Natural killer cell (primary cell): Measurements from ENCODE around the gene MYADML2. TPM values are rescaled to one million over a fixed set of nuclear protein-coding genes. Genes with fewer than 3 reads are reported as not detected.

Source experiments
- ATAC-seq, 3 donors: fragments of 150-1000 bp in 2 of 3; fragments of 200-7000 bp in 1 of 3; cut with Tn5 transposase; 1 replicate in 1 of 3; 2 replicates in 2 of 3; pipeline ENCODE4 v1.10.0; 2021; ENCODE audit warnings: mild to moderate bottlenecking in 2 of 3, moderate library complexity in 2 of 3
- DNase-seq, 2 donors: peaks; one replicate each; pipeline versions ENCODE4 v3.0.0 to v3.0.0-alpha.2; 2013 to 2021; ENCODE audit warnings: mixed read lengths in 1 of 2
- H3K27ac ChIP-seq: one replicate; pipeline ENCODE4 v1.5.1; 2013; ENCODE audit warnings: mild to moderate bottlenecking, low read length
- H3K27me3 ChIP-seq: one replicate; pipeline ENCODE4 v1.6.1; 2013; ENCODE audit warnings: low read length; ENCODE audit not compliant: control insufficient read depth, insufficient read depth
- H3K36me3 ChIP-seq: one replicate; pipeline ENCODE4 v1.6.1; 2013; ENCODE audit warnings: low read length; ENCODE audit not compliant: control insufficient read depth, insufficient read depth
- H3K4me1 ChIP-seq: one replicate; pipeline ENCODE4 v1.6.1; 2013; ENCODE audit warnings: low read length; ENCODE audit not compliant: control insufficient read depth, insufficient read depth
- H3K4me3 ChIP-seq: one replicate; pipeline ENCODE4 v1.5.1; 2013; ENCODE audit warnings: low read length
- H3K9me3 ChIP-seq: one replicate; pipeline ENCODE4 v1.6.1; 2013; ENCODE audit warnings: low read length; ENCODE audit not compliant: control insufficient read depth, insufficient read depth
- H3K27ac Mint-ChIP-seq, 2 donors: one replicate each; pipeline ENCODE4 v1.8.0; 2022; ENCODE audit warnings: mild to moderate bottlenecking in 2 of 2, mixed read lengths in 2 of 2, moderate library complexity in 1 of 2
- H3K27me3 Mint-ChIP-seq, 2 donors: one replicate each; pipeline ENCODE4 v1.8.0; 2022; ENCODE audit warnings: low read depth in 2 of 2, mixed read lengths in 2 of 2
- H3K36me3 Mint-ChIP-seq: one replicate; pipeline ENCODE4 v1.8.0; 2022; ENCODE audit warnings: mixed read lengths
- H3K4me1 Mint-ChIP-seq, 2 donors: one replicate each; pipeline ENCODE4 v1.8.0; 2022; ENCODE audit warnings: mixed read lengths in 2 of 2
- H3K4me3 Mint-ChIP-seq: one replicate; pipeline ENCODE4 v1.8.0; 2022; ENCODE audit warnings: mild to moderate bottlenecking, moderate library complexity, mixed read lengths
- H3K9me3 Mint-ChIP-seq, 2 donors: one replicate each; pipeline ENCODE4 v1.8.0; 2022; ENCODE audit warnings: mixed read lengths in 2 of 2
- CTCF ChIP-seq: fragments of 200-600 bp; IDR thresholded peaks from one replicate; pipeline ENCODE4 v1.8.0; 2022; ENCODE audit warnings: antibody characterized with exemption
- WGBS: methylation state at CpG from one replicate; pipeline ENCODE4 v1.1.7; 2013; ENCODE audit warnings: missing lambda C conversion rate; ENCODE audit not compliant: insufficient coverage; 5-methylcytosine and 5-hydroxymethylcytosine counted together
- intact Hi-C: fragments of 100-400 bp; cut with micrococcal nuclease; formaldehyde crosslinking; loops from one replicate; pipeline ENCODE4 v1.14.2; 2022
- total RNA-seq, 4 donors: library from RNA; stranded (reverse); fragments of 120-200 nt in 1 of 4; gene quantifications; one replicate each; pipeline versions ENCODE4 v1.2.3 to v1.2.4, GENCODE V29; 2013 to 2022

The MYADML2 gene
- total RNA-seq, 3 donors from 2014 or later (not counting 1 experiment from before 2014, with no cell fraction given): not detected

- Histone ChIP-seq H3K36me3 (no peaks in the 10 kb centered on the region), H3K4me1 (peaks cover 12% of the 10 kb centered on the region), H3K27ac (no peak overlapping the region), H3K9me3 (no peaks in the 10 kb centered on the region), H3K27me3 (peaks cover 7% of the 10 kb centered on the region), H3K4me3 (no peak overlapping the region)
- Mint-ChIP-seq H3K36me3 (no peaks in the 10 kb centered on the region), H3K4me1 (peaks cover 0 to 7% of the 10 kb centered on the region in 2 donors), H3K4me3 (no peak overlapping the region), H3K9me3 (no peaks in the 10 kb centered on the region), H3K27ac (no peak overlapping the region), H3K27me3 (peaks cover 0 to 16% of the 10 kb centered on the region in 2 donors)
- WGBS: 90% methylated on average over 23 of the region's 23 CpGs
- TF ChIP-seq CTCF: no peak
- ATAC-seq (no peak), DNase-seq (no peak)
- intact Hi-C loops: no loop called here
Measured at GRCh38 chr17:81934098-81934757, 12.8 kb downstream of the MYADML2 start.

- H3K27ac Mint-ChIP-seq: no peak overlapping the region
- Histone ChIP-seq H3K9me3 (no peaks in the 10 kb centered on the region), H3K4me3 (no peak overlapping the region), H3K27ac (no peak overlapping the region), H3K36me3 (no peaks in the 10 kb centered on the region), H3K27me3 (peaks cover 14% of the 10 kb centered on the region), H3K4me1 (peaks cover 19% of the 10 kb centered on the region)
- DNase-seq (no peak), ATAC-seq (no peak)
- no peak for TF ChIP-seq CTCF
- no peaks in the 10 kb centered on the region for H3K36me3 Mint-ChIP-seq
- no peaks in the 10 kb centered on the region for H3K9me3 Mint-ChIP-seq
- WGBS: 66% methylated on average over 14 of the region's 14 CpGs
- H3K4me3 Mint-ChIP-seq: no peak overlapping the region
- peaks cover 0 to 19% of the 10 kb centered on the region in 2 donors for H3K27me3 Mint-ChIP-seq
- intact Hi-C loops: no loop called here
- peaks cover 0 to 7% of the 10 kb centered on the region in 2 donors for H3K4me1 Mint-ChIP-seq
Measured at GRCh38 chr17:81933178-81933699, 13.8 kb downstream of the MYADML2 start.

GRCh38 chr17:81932333-81932983 is 14.6 kb downstream of the MYADML2 start:
- Histone ChIP-seq H3K27ac (no peak overlapping the region), H3K9me3 (no peaks in the 10 kb centered on the region), H3K4me1 (peaks cover 18% of the 10 kb centered on the region), H3K4me3 (no peak overlapping the region), H3K36me3 (no peaks in the 10 kb centered on the region), H3K27me3 (peaks cover 13% of the 10 kb centered on the region)
- Mint-ChIP-seq H3K36me3 (no peaks in the 10 kb centered on the region), H3K4me1 (peaks cover 0 to 2% of the 10 kb centered on the region in 2 donors), H3K27ac (no peak overlapping the region), H3K4me3 (no peak overlapping the region), H3K27me3 (peaks cover 0 to 19% of the 10 kb centered on the region in 2 donors), H3K9me3 (no peaks in the 10 kb centered on the region)
- ATAC-seq: no peak
- intact Hi-C loops: no loop called here
- DNase-seq: no peak
- 94% methylated on average over 9 of the region's 9 CpGs for WGBS
- no peak for TF ChIP-seq CTCF
